A673 (cell line): ENCODE results near the gene RPS6KA5.

Experiments used
- EZH2 ChIP-seq: fragments of 200-600 bp; sonication (generic); IDR thresholded peaks from 2 replicates; pipeline ENCODE4 v1.6.1; 2017; ENCODE audit warnings: borderline replicate concordance, low read depth, mild to moderate bottlenecking, mixed read lengths, antibody characterized with exemption, low read length; ENCODE audit not compliant: poor library complexity, severe bottlenecking
- TF ChIP-seq, protein P1 (sequence below): fragments of 300-800, 200-600 bp; sonication (generic); conservative IDR thresholded peaks from 2 replicates; pipeline ENCODE4 v1.5.1; 2017; ENCODE audit warnings: low read depth, mild to moderate bottlenecking, antibody characterized with exemption, low read length, moderate library complexity, mixed read lengths

DNA sequence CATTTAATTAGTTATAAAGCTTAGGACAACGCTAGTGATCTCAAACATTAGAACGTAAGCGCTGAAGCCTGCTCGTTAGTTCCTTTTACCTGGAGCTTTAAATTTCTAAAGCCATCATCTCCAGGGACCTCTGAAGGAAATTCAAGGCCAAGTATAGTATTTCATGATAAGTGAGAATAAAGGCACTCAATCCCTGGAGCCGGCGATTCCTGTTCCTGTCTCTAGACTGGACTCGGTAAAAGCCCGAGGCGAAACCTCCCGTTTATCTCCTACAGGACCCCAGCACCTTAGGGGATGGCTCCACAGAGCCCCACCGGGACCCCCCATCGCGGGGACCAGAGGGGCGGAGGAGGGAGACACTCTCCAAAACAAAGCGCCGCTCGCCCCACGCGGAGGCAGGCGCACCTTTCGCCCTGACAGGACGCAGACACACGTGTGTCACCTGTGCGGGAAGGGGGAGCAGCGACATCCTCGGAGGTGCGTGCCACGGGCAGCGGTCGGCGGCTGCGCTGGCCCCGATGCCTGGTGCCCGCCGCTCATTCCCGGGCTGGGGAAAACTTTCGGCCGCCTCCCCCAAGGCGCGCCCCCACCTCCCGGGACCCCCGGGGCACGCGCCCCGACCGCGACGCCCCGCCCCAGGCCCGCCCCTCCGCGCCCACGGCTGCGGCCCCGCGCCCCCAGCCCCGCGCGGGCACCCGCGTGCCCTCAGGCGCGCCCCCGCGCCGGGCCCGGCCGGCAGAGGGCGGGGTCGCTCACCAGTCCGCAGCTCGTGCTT lies 678 bp downstream of the RPS6KA5 start:
- TF ChIP-seq, protein P1, sequence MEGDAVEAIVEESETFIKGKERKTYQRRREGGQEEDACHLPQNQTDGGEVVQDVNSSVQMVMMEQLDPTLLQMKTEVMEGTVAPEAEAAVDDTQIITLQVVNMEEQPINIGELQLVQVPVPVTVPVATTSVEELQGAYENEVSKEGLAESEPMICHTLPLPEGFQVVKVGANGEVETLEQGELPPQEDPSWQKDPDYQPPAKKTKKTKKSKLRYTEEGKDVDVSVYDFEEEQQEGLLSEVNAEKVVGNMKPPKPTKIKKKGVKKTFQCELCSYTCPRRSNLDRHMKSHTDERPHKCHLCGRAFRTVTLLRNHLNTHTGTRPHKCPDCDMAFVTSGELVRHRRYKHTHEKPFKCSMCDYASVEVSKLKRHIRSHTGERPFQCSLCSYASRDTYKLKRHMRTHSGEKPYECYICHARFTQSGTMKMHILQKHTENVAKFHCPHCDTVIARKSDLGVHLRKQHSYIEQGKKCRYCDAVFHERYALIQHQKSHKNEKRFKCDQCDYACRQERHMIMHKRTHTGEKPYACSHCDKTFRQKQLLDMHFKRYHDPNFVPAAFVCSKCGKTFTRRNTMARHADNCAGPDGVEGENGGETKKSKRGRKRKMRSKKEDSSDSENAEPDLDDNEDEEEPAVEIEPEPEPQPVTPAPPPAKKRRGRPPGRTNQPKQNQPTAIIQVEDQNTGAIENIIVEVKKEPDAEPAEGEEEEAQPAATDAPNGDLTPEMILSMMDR: no peak
- no peak for TF ChIP-seq EZH2
